ENCODE measurements around the gene RPP25. TPM values are rescaled to one million over a fixed set of nuclear protein-coding genes. Genes with fewer than 3 reads are reported as not detected.

The RPP25 gene
- polyA plus RNA-seq, 2 of the 4 experiments (the other 2 are of a cell fraction), result 8.8 to 13.7 TPM

GRCh38 chr15:74956648-74957475 lies at the start of gene RPP25 (continued):
- TF ChIP-seq CEBPB (IDR thresholded peaks at IDR 0.05) (0 out of 4 replicates have a peak, but pooled peaks of 1 of the 2 experiments have one; percentile 8), NFE2L2 (conservative IDR thresholded peaks at IDR 0.05; ENCODE audit: low read length) (no peak), POLR2A (IDR thresholded peaks at IDR 0.05; ENCODE audit: low read length) (peak; percentile 95), CHD4 (IDR thresholded peaks at IDR 0.05; ENCODE audit: borderline replicate concordance) (no peak), ESRRA (IDR thresholded peaks at IDR 0.05; ENCODE audit: borderline replicate concordance, low read length) (no peak), HEYL (CRISPR knock-in tag; IDR thresholded peaks at IDR 0.05) (no peak), SREBF2 (IDR thresholded peaks at IDR 0.05) (no peak), E2F6 (IDR thresholded peaks at IDR 0.05; ENCODE audit: borderline replicate concordance, low read depth) (peak; percentile 92; the same call in 1 of the 2 replicates), RARB (CRISPR knock-in tag; IDR thresholded peaks at IDR 0.05) (no peak), RFX5 (IDR thresholded peaks at IDR 0.05) (no peak), EHF (CRISPR knock-in tag; IDR thresholded peaks at IDR 0.05) (no peak), FOSB (CRISPR knock-in tag; IDR thresholded peaks at IDR 0.05) (no peak)

- CTCF ChIA-PET, result no interaction called here
- no peak overlapping the region for H3K27ac ChIP-seq
- no peak for FAIRE-seq
Observed at GRCh38 chr15:75002398-75002797, 45.8 kb upstream of the RPP25 start.

More at GRCh38 chr15:75002398-75002797, 45.8 kb upstream of the RPP25 start:
- no peak overlapping the region for H3K4me3 ChIP-seq
- TF ChIP-seq ELK1 (IDR thresholded peaks at IDR 0.05; ENCODE audit: low read depth, low read length) (no peak), RAD21 (conservative IDR thresholded peaks at IDR 0.05 in 1 of 2, IDR thresholded peaks at IDR 0.05 in 1 of 2) (no peak), CEBPB (IDR thresholded peaks at IDR 0.05) (no peak), POLR2AphosphoS2 (conservative IDR thresholded peaks at IDR 0.05; ENCODE audit: low read length) (no peak), HOXB13 (CRISPR knock-in tag; IDR thresholded peaks at IDR 0.05; ENCODE audit: low read depth) (no peak), USF2 (IDR thresholded peaks at IDR 0.05) (no peak), HOXA7 (CRISPR knock-in tag; IDR thresholded peaks at IDR 0.05) (no peak), REST (IDR thresholded peaks at IDR 0.05) (no peak), FOSL2 (IDR thresholded peaks at IDR 0.05) (no peak), FOSL2 (CRISPR knock-in tag; IDR thresholded peaks at IDR 0.05) (no peak), JUNB (IDR thresholded peaks at IDR 0.05) (no peak), ZC3H11A (IDR thresholded peaks at IDR 0.05) (no peak), GATA3 (IDR thresholded peaks at IDR 0.05; ENCODE audit: borderline replicate concordance) (no peak)
- ATAC-seq (peak in 1 of 2 experiments; percentile 21; a peak in 1 of 6 replicates), DNase-seq (ENCODE audit: low read depth in 1 of 2, low spot score in 1 of 2) (no peak)
- no peaks in the 10 kb centered on the region for H3K4me1 ChIP-seq
- 47% methylated on average over 7 of the region's 7 CpGs for WGBS (ENCODE audit: missing lambda C conversion rate)
- H3K4me2 ChIP-seq, result no peak overlapping the region
- H3K9me3 ChIP-seq, result no peaks in the 10 kb centered on the region
- POLR2A ChIA-PET, result no interaction called here
